Measurements from ENCODE around the gene SLC26A6. TPM values are rescaled to one million over a fixed set of nuclear protein-coding genes. Genes with fewer than 3 reads are reported as not detected.

SLC26A6 gene
- total RNA-seq, 4 donors from 2014 or later: 13.8 to 26.4 (median 15.9) TPM

- no peak for TF ChIP-seq POLR2A (IDR thresholded peaks at IDR 0.05)
- no peak for TF ChIP-seq EP300 (IDR thresholded peaks at IDR 0.05)
- no peak for TF ChIP-seq CTCF (IDR thresholded peaks at IDR 0.05)
- no peak for DNase-seq (ENCODE audit: low spot score in 2 of 2)
- H3K4me3 ChIP-seq: no peak overlapping the region
- H3K4me1 ChIP-seq: no peaks in the 10 kb centered on the region
- H3K27ac ChIP-seq: no peak overlapping the region
- peaks cover 2 to 80% (median 7%) of the 10 kb centered on the region in 3 donors for H3K36me3 ChIP-seq
- no peaks in the 10 kb centered on the region for H3K9me3 ChIP-seq
- no peaks in the 10 kb centered on the region for H3K27me3 ChIP-seq
- 85 to 92% methylated on average over 9 of the region's 9 CpGs for WGBS, 2 donors
Measured at GRCh38 chr3:48674505-48674904, 39.2 kb upstream of the SLC26A6 start.

- Histone ChIP-seq H3K9me3 (no peaks in the 10 kb centered on the region), H3K27ac (no peak overlapping the region), H3K27me3 (no peaks in the 10 kb centered on the region), H3K36me3 (peaks cover 0 to 61% (median 2%) of the 10 kb centered on the region in 3 donors), H3K4me1 (no peaks in the 10 kb centered on the region), H3K4me3 (no peak overlapping the region)
- no peak for TF ChIP-seq CTCF (IDR thresholded peaks at IDR 0.05)
- DNase-seq (ENCODE audit: low spot score in 2 of 2): no peak
- 47 to 57% methylated on average over 1 of the region's 1 CpG for WGBS, 2 donors
Measured at GRCh38 chr3:48672522-48672921, 37.3 kb upstream of the SLC26A6 start.

GRCh38 chr3:48664929-48665328 lies 29.7 kb upstream of the SLC26A6 start:
- H3K27me3 ChIP-seq: peaks cover 0 to 20% of the 10 kb centered on the region in 2 donors
- WGBS, 2 donors: 70 to 80% methylated on average over 4 of the region's 4 CpGs
- no peak overlapping the region for H3K4me3 ChIP-seq
- no peak for TF ChIP-seq CTCF (IDR thresholded peaks at IDR 0.05)
- TF ChIP-seq POLR2A (IDR thresholded peaks at IDR 0.05): no peak
- TF ChIP-seq EP300 (IDR thresholded peaks at IDR 0.05): no peak
- no peaks in the 10 kb centered on the region for H3K9me3 ChIP-seq
- DNase-seq (ENCODE audit: low spot score in 2 of 2): no peak
- peak overlapping the region in 3 of 4 donors; percentile 90 to 98 (median 93) for H3K27ac ChIP-seq
- H3K36me3 ChIP-seq: peaks cover 0 to 4% (median 0%) of the 10 kb centered on the region in 3 donors
- peaks cover 0 to 33% (median 8%) of the 10 kb centered on the region in 4 donors for H3K4me1 ChIP-seq

GRCh38 chr3:48664313-48664644 lies 29.0 kb upstream of the SLC26A6 start:
- DNase-seq (ENCODE audit: low spot score in 2 of 2): no peak
- no peaks in the 10 kb centered on the region for H3K36me3 ChIP-seq
- peak overlapping the region in 1 of 4 donors; percentile 57 for H3K4me3 ChIP-seq
- WGBS, 2 donors: 48 to 53% methylated on average over 9 to 11 of the region's 11 CpGs
- peak in 1 of 5 experiments; percentile 7 for TF ChIP-seq CTCF (IDR thresholded peaks at IDR 0.05)
- TF ChIP-seq POLR2A (IDR thresholded peaks at IDR 0.05): no peak
- no peak for TF ChIP-seq EP300 (IDR thresholded peaks at IDR 0.05)
- peaks cover 0 to 33% (median 8%) of the 10 kb centered on the region in 4 donors for H3K4me1 ChIP-seq
- peak overlapping the region; percentile 75 to 98 (median 92) for H3K27ac ChIP-seq
- no peaks in the 10 kb centered on the region for H3K9me3 ChIP-seq
- H3K27me3 ChIP-seq: peaks cover 0 to 20% of the 10 kb centered on the region in 2 donors

- Histone ChIP-seq H3K9me3 (no peaks in the 10 kb centered on the region), H3K27me3 (peaks cover 0 to 20% of the 10 kb centered on the region in 2 donors), H3K27ac (peak overlapping the region; percentile 75 to 98 (median 92)), H3K36me3 (no peaks in the 10 kb centered on the region), H3K4me3 (peak overlapping the region; percentile 47 to 60 (median 54)), H3K4me1 (peaks cover 0 to 33% (median 8%) of the 10 kb centered on the region in 4 donors)
- WGBS, 2 donors: 0 to 2% methylated on average over 38 to 46 of the region's 66 CpGs
- DNase-seq (ENCODE audit: low spot score in 2 of 2): peak; percentile 88
- peak; percentile 70 to 90 for TF ChIP-seq EP300 (IDR thresholded peaks at IDR 0.05)
- TF ChIP-seq POLR2A (IDR thresholded peaks at IDR 0.05): peak; percentile 54 to 68
- peak; percentile 67 to 90 (median 79) for TF ChIP-seq CTCF (IDR thresholded peaks at IDR 0.05)
Measured at GRCh38 chr3:48663489-48664312, 28.4 kb upstream of the SLC26A6 start.

Measured in tibial nerve (tissue), 4 donors.